Panc1 (cell line): Measurements from ENCODE around the gene CORO1C. TPM values are rescaled to one million over a fixed set of nuclear protein-coding genes. Genes with fewer than 3 reads are reported as not detected.

Experiments used
- ATAC-seq: fragments of 200-7000 bp; cut with Tn5 transposase; 2 replicates; pipeline ENCODE4 v1.9.1; 2020; ENCODE audit warnings: mild to moderate bottlenecking, moderate library complexity
- BruUV-seq: library from RNA; stranded (reverse); fragments of 400-500 nt; replicated peaks from 2 replicates; lab custom pipeline; 2021; lab: Mats Ljungman, UMichigan
- CTCF ChIA-PET: fragments of 300-600 bp; sonication (Branson Sonifier 250); formaldehyde crosslinking; loops from one replicate; lab custom pipeline; 2022; ENCODE audit warnings: antibody characterized with exemption; lab: Charles Lee
- POLR2A ChIA-PET: fragments of 300-600 bp; sonication (Branson Sonifier 250); formaldehyde crosslinking; loops from one replicate; lab custom pipeline; 2022; ENCODE audit warnings: antibody characterized with exemption; lab: Charles Lee
- DNase-seq: peaks from one replicate; pipeline ENCODE4 v3.0.0-alpha.2; 2010; ENCODE audit warnings: low read depth, low spot score
- H3K27ac ChIP-seq: 2 replicates; pipeline ENCODE4 v1.5.1; 2011; ENCODE audit warnings: mild to moderate bottlenecking, low read length, inconsistent platforms
- H3K27me3 ChIP-seq: fragments of 200-500 bp; sonication (Bioruptor generic); 2 replicates; pipeline ENCODE4 v1.6.0; 2014; ENCODE audit warnings: low read length, inconsistent platforms; ENCODE audit not compliant: control insufficient read depth, insufficient read depth
- H3K36me3 ChIP-seq: fragments of 200-500 bp; sonication (Bioruptor generic); 2 replicates; pipeline ENCODE4 v1.5.1; 2014; ENCODE audit warnings: inconsistent platforms, mild to moderate bottlenecking, low read length, moderate library complexity; ENCODE audit not compliant: control insufficient read depth, insufficient read depth
- H3K4me1 ChIP-seq: 2 replicates; pipeline ENCODE4 v1.5.1; 2011; ENCODE audit warnings: inconsistent platforms, mild to moderate bottlenecking, low read length, moderate library complexity; ENCODE audit not compliant: control insufficient read depth, insufficient read depth
- H3K4me3 ChIP-seq, 2 experiments: 2 replicates each; pipeline ENCODE4 v1.5.1; 2011 to 2012; ENCODE audit warnings: low read depth in 2 of 2, low read length in 2 of 2, mild to moderate bottlenecking in 2 of 2, inconsistent platforms in 1 of 2, moderate library complexity in 1 of 2
- H3K9me3 ChIP-seq: fragments of 200-500 bp; sonication (Bioruptor generic); 2 replicates; pipeline ENCODE4 v1.5.1; 2014; ENCODE audit warnings: low read depth, mild to moderate bottlenecking, inconsistent platforms, low read length, moderate library complexity; ENCODE audit not compliant: control insufficient read depth, insufficient read depth
- POLR2AphosphoS5 ChIP-seq: IDR thresholded peaks from 2 replicates; pipeline ENCODE4 v1.6.1; 2012; ENCODE audit warnings: mild to moderate bottlenecking, low read depth, low read length, moderate library complexity
- SIN3A ChIP-seq: IDR thresholded peaks from 2 replicates; pipeline ENCODE4 v1.6.1; 2012; ENCODE audit warnings: low read depth, mild to moderate bottlenecking, low read length, moderate library complexity, borderline replicate concordance; ENCODE audit not compliant: insufficient read depth
- TCF7L2 ChIP-seq: IDR thresholded peaks from 2 replicates; pipeline ENCODE4 v1.6.1; 2011; ENCODE audit warnings: mild to moderate bottlenecking, low read depth, low read length, inconsistent platforms
- in situ Hi-C: cut with HindIII; loops from 2 replicates; pipeline ENCODE4 v1.10.0; 2016; ENCODE audit warnings: low sequenced_read_pairs, low pct_unique_long_range_greater_than_20kb
- intact Hi-C: fragments of 100-400 bp; cut with micrococcal nuclease; formaldehyde crosslinking; loops from one replicate; pipeline ENCODE4 v1.10.0; 2022; ENCODE audit not compliant: unreplicated experiment
- total RNA-seq: library from RNA; stranded (reverse); gene quantifications from one replicate; pipeline ENCODE4 v1.2.1, GENCODE V29; 2021; ENCODE audit not compliant: unreplicated experiment
- TF ChIP-seq, protein P1 (sequence below), 2 experiments: IDR thresholded peaks; 2 replicates each; pipeline ENCODE4 v1.6.1; 2011 to 2012; ENCODE audit warnings: low read depth in 2 of 2, control low read depth in 1 of 2, low read length in 1 of 2, mild to moderate bottlenecking in 1 of 2, moderate library complexity in 1 of 2; ENCODE audit not compliant: insufficient read depth in 1 of 2
- TF ChIP-seq, protein P2 (sequence below): fragments of 450-650 bp; IDR thresholded peaks from 2 replicates; pipeline ENCODE4 v1.5.1; 2017; ENCODE audit warnings: mild to moderate bottlenecking

CORO1C gene
- total RNA-seq, 1 experiment from 2014 or later, result 165 TPM

DNA sequence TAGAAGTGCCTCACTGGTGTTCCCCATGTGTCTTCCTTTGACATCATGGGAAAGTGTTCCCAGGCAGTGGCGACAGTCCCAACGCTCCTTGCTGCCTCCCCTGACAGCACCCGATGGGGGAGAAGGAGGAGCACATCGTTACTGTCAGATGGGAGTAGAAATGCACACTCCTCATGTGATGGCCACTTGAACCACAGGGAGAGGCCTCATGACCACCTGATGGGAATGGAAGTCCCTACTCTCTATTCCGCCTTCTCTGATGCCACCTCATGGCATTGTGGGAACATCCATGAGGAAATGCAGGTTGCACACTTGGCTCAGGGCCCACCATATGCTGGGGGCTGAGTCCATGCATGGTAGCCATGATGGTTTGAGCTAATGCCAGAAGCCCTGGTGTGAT is 14.3 kb upstream of the CORO1C start:
- no TSS peak for BruUV-seq
- TF ChIP-seq, protein P1, sequence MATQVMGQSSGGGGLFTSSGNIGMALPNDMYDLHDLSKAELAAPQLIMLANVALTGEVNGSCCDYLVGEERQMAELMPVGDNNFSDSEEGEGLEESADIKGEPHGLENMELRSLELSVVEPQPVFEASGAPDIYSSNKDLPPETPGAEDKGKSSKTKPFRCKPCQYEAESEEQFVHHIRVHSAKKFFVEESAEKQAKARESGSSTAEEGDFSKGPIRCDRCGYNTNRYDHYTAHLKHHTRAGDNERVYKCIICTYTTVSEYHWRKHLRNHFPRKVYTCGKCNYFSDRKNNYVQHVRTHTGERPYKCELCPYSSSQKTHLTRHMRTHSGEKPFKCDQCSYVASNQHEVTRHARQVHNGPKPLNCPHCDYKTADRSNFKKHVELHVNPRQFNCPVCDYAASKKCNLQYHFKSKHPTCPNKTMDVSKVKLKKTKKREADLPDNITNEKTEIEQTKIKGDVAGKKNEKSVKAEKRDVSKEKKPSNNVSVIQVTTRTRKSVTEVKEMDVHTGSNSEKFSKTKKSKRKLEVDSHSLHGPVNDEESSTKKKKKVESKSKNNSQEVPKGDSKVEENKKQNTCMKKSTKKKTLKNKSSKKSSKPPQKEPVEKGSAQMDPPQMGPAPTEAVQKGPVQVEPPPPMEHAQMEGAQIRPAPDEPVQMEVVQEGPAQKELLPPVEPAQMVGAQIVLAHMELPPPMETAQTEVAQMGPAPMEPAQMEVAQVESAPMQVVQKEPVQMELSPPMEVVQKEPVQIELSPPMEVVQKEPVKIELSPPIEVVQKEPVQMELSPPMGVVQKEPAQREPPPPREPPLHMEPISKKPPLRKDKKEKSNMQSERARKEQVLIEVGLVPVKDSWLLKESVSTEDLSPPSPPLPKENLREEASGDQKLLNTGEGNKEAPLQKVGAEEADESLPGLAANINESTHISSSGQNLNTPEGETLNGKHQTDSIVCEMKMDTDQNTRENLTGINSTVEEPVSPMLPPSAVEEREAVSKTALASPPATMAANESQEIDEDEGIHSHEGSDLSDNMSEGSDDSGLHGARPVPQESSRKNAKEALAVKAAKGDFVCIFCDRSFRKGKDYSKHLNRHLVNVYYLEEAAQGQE (IDR thresholded peaks at IDR 0.05; ENCODE audit: insufficient read depth in 1 of 2, low read depth in 2 of 2, low read length in 1 of 2), result no peak
- TF ChIP-seq, protein P2, sequence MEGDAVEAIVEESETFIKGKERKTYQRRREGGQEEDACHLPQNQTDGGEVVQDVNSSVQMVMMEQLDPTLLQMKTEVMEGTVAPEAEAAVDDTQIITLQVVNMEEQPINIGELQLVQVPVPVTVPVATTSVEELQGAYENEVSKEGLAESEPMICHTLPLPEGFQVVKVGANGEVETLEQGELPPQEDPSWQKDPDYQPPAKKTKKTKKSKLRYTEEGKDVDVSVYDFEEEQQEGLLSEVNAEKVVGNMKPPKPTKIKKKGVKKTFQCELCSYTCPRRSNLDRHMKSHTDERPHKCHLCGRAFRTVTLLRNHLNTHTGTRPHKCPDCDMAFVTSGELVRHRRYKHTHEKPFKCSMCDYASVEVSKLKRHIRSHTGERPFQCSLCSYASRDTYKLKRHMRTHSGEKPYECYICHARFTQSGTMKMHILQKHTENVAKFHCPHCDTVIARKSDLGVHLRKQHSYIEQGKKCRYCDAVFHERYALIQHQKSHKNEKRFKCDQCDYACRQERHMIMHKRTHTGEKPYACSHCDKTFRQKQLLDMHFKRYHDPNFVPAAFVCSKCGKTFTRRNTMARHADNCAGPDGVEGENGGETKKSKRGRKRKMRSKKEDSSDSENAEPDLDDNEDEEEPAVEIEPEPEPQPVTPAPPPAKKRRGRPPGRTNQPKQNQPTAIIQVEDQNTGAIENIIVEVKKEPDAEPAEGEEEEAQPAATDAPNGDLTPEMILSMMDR, result no peak
- TF ChIP-seq TCF7L2 (no peak), POLR2AphosphoS5 (no peak), SIN3A (no peak)
- in situ Hi-C loops (no loop called here), intact Hi-C loops (no loop called here)
- Histone ChIP-seq H3K4me3 (no peak overlapping the region), H3K27ac (no peak overlapping the region), H3K36me3 (no peaks in the 10 kb centered on the region), H3K9me3 (no peaks in the 10 kb centered on the region), H3K27me3 (no peaks in the 10 kb centered on the region), H3K4me1 (no peaks in the 10 kb centered on the region)
- no peak for DNase-seq
- ChIA-PET CTCF (no interaction called here), POLR2A (no interaction called here)
- no peak for ATAC-seq

DNA sequence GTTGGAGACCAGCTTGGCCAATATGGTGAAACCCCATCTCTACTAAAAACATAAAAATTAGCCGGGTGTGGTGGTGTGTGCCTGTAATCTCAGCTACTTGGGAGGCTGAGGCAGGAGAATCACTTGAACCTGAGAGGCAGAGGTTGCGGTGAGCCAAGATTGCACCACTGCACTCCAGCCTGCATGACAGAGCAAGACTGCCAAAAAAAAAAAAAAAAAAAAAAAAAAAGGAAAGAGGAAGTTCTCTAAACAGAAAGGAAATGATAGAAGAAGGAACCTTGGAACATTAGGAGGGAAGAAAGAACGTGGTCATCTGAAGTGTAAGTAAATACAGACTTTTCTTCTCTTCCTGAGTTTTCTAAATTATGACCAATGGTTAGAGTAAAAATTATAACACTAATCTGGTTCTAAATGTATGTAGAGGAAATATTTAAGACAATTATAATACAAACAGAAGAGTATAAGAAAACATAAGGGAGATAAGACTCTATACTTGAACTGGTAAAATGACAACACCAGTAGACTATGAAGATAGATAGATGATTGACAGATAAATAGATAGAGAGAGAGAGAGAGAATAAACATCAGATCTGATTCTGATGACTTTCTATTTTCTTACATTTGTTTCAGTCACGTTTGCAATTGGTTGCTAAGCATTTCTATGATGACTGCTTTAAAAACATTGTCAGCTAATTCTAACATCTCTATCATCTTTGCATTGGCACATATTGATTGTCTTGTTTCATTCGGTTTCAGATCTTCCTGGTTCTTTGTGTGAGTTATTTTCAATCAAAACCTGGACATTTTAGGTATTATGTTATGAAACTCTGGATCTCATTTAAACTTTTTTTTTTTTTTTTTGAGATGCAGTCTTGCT is 12.9 kb upstream of the CORO1C start:
- Histone ChIP-seq H3K9me3 (no peaks in the 10 kb centered on the region), H3K36me3 (no peaks in the 10 kb centered on the region), H3K27me3 (no peaks in the 10 kb centered on the region), H3K4me3 (no peak overlapping the region), H3K4me1 (no peaks in the 10 kb centered on the region), H3K27ac (no peak overlapping the region)
- CTCF ChIA-PET, result interaction anchor here (0.6 kb wide), 1 partner anchor 17 kb away, joined by 10 read pairs; no protein-coding TSS in a partner anchor
- DNase-seq (no peak), ATAC-seq (no peak)
- in situ Hi-C loops (no loop called here), intact Hi-C loops (no loop called here)
- BruUV-seq, result no TSS peak
- POLR2A ChIA-PET, result no interaction called here
- TF ChIP-seq SIN3A, result no peak
- TF ChIP-seq TCF7L2, result no peak
- TF ChIP-seq, protein P1 (IDR thresholded peaks at IDR 0.05; ENCODE audit: insufficient read depth in 1 of 2, low read depth in 2 of 2, low read length in 1 of 2), result no peak
- TF ChIP-seq, protein P2, result no peak
- no peak for TF ChIP-seq POLR2AphosphoS5
